ENCODE measurements around the gene IL10.
A peak's percentile ranks its signal among the peaks of the same experiment; 100 is the strongest.

Gene IL10

GRCh38 chr1:206809504-206810084 lies 37.3 kb upstream of the IL10 start:
- no peak overlapping the region for H3K4me3 ChIP-seq (ENCODE audit: low read depth, low read length)

GRCh38 chr1:206808615-206809014 lies 36.3 kb upstream of the IL10 start:
- DNase-seq, result peak; percentile 13
- peak; percentile 77 for TF ChIP-seq CTCF (IDR thresholded peaks at IDR 0.05; ENCODE audit: low read depth, low read length, missing control alignments)
- in situ Hi-C loops (cut with HindIII; ENCODE audit: low pct_ligation_motif_present, low sequenced_read_pairs), result no loop called here
- H3K27me3 ChIP-seq (replicated peaks), result peaks cover 22% of the 10 kb centered on the region
- no peak overlapping the region for H3K27ac ChIP-seq
- H3K4me3 ChIP-seq (ENCODE audit: low read depth, low read length), result no peak overlapping the region
- H3K36me3 ChIP-seq (replicated peaks), result no peaks in the 10 kb centered on the region

More at GRCh38 chr1:206809504-206810084, 37.3 kb upstream of the IL10 start:
- peak; percentile 33 for DNase-seq
- in situ Hi-C loops (cut with HindIII; ENCODE audit: low pct_ligation_motif_present, low sequenced_read_pairs), result no loop called here
- Histone ChIP-seq H3K27ac (no peak overlapping the region), H3K27me3 (replicated peaks) (peaks cover 16% of the 10 kb centered on the region), H3K36me3 (replicated peaks) (no peaks in the 10 kb centered on the region)
- TF ChIP-seq CTCF (IDR thresholded peaks at IDR 0.05; ENCODE audit: low read depth, low read length, missing control alignments), result peak; percentile 71

GRCh38 chr1:206805357-206805756 lies 33.1 kb upstream of the IL10 start:
- no peak for DNase-seq
- in situ Hi-C loops (cut with HindIII; ENCODE audit: low pct_ligation_motif_present, low sequenced_read_pairs), result no loop called here
- TF ChIP-seq CTCF (IDR thresholded peaks at IDR 0.05; ENCODE audit: low read depth, low read length, missing control alignments), result no peak
- H3K27me3 ChIP-seq (replicated peaks), result peaks cover 24% of the 10 kb centered on the region
- no peak overlapping the region for H3K27ac ChIP-seq
- no peak overlapping the region for H3K4me3 ChIP-seq (ENCODE audit: low read depth, low read length)
- no peaks in the 10 kb centered on the region for H3K36me3 ChIP-seq (replicated peaks)

GRCh38 chr1:206804156-206804737 lies 32.0 kb upstream of the IL10 start:
- in situ Hi-C loops (cut with HindIII; ENCODE audit: low pct_ligation_motif_present, low sequenced_read_pairs), result no loop called here
- Histone ChIP-seq H3K27me3 (replicated peaks) (peaks cover 26% of the 10 kb centered on the region), H3K27ac (no peak overlapping the region), H3K36me3 (replicated peaks) (no peaks in the 10 kb centered on the region), H3K4me3 (ENCODE audit: low read depth, low read length) (no peak overlapping the region)
- no peak for DNase-seq
- TF ChIP-seq CTCF (IDR thresholded peaks at IDR 0.05; ENCODE audit: low read depth, low read length, missing control alignments), result no peak

- H3K27me3 ChIP-seq (replicated peaks), result peaks cover 26% of the 10 kb centered on the region
- H3K4me3 ChIP-seq (ENCODE audit: low read depth, low read length), result no peak overlapping the region
- no peak for DNase-seq
- TF ChIP-seq CTCF (IDR thresholded peaks at IDR 0.05; ENCODE audit: low read depth, low read length, missing control alignments), result no peak
- no peaks in the 10 kb centered on the region for H3K36me3 ChIP-seq (replicated peaks)
- H3K27ac ChIP-seq, result no peak overlapping the region
- in situ Hi-C loops (cut with HindIII; ENCODE audit: low pct_ligation_motif_present, low sequenced_read_pairs), result no loop called here
These were observed 31.0 kb upstream of the IL10 start for GRCh38 chr1:206803221-206803730.
